Fibroblast of peridontal ligament (primary cell): ENCODE measurements around the gene SZT2.
A peak's percentile ranks its signal among the peaks of the same experiment; 100 is the strongest.
"Not testable (repeated sequence)": the region's sequence is repeated elsewhere in the genome, so short reads cannot be mapped to it uniquely, and the experiment has no call there.

Experiments
- DNase-seq: peaks from one replicate; pipeline ENCODE4 v3.0.0-alpha.2; 2010; ENCODE audit errors: extremely low read depth

Gene SZT2

GRCh38 chr1:43388613-43389012 is 1.1 kb upstream of the SZT2 start:
- DNase-seq = no peak

GRCh38 chr1:43392702-43393101 is 3.0 kb downstream of the SZT2 start:
- DNase-seq = no peak

- no peak for DNase-seq
Observed at GRCh38 chr1:43395523-43395922, 5.8 kb downstream of the SZT2 start.

- DNase-seq = no peak
Observed at GRCh38 chr1:43396059-43396458, 6.4 kb downstream of the SZT2 start.

- DNase-seq = no peak
Observed at GRCh38 chr1:43398227-43398626, 8.5 kb downstream of the SZT2 start.

- not testable (repeated sequence) for DNase-seq
Observed at GRCh38 chr1:43400441-43400840, 10.7 kb downstream of the SZT2 start.

GRCh38 chr1:43402089-43402865 is 12.6 kb downstream of the SZT2 start:
- DNase-seq = no peak

- no peak for DNase-seq
Observed at GRCh38 chr1:43404353-43404752, 14.7 kb downstream of the SZT2 start.

- DNase-seq = peak; percentile 60
Observed at GRCh38 chr1:43405219-43405875, 15.6 kb downstream of the SZT2 start.

- DNase-seq = no peak
Observed at GRCh38 chr1:43405876-43406234, 16.2 kb downstream of the SZT2 start.

- no peak for DNase-seq
Observed at GRCh38 chr1:43410571-43410970, 20.9 kb downstream of the SZT2 start.

- not testable (repeated sequence) for DNase-seq
Observed at GRCh38 chr1:43413426-43413825, 23.7 kb downstream of the SZT2 start.

- peak; percentile 56 for DNase-seq
Observed at GRCh38 chr1:43414634-43415223, 25.0 kb downstream of the SZT2 start.

- DNase-seq = no peak
Observed at GRCh38 chr1:43415901-43416300, 26.2 kb downstream of the SZT2 start.

- no peak for DNase-seq
Observed at GRCh38 chr1:43418858-43419257, 29.2 kb downstream of the SZT2 start.

GRCh38 chr1:43419627-43420425 is 30.1 kb downstream of the SZT2 start:
- no peak for DNase-seq

- DNase-seq = no peak
Observed at GRCh38 chr1:43420874-43421273, 31.2 kb downstream of the SZT2 start.

- no peak for DNase-seq
Observed at GRCh38 chr1:43421396-43421795, 31.7 kb downstream of the SZT2 start.

- no peak for DNase-seq
Observed at GRCh38 chr1:43421976-43422750, 32.5 kb downstream of the SZT2 start.

- no peak for DNase-seq
Observed at GRCh38 chr1:43422995-43423671, 33.4 kb downstream of the SZT2 start.
